ENCODE results near the gene MYPN. TPM values are rescaled to one million over a fixed set of nuclear protein-coding genes. Genes with fewer than 3 reads are reported as not detected.

Gene MYPN
- total and polyA plus RNA-seq, 2 donors (not counting 1 experiment from before 2014, with no cell fraction given): not detected

- H2AFZ ChIP-seq (ENCODE audit: insufficient read depth, low read depth, low read length, poor library complexity, severe bottlenecking): peak overlapping the region; percentile 81
- ATAC-seq (ENCODE audit: low read depth): no peak
Observed at GRCh38 chr10:68073631-68074030, 35.7 kb upstream of the MYPN start.

More at GRCh38 chr10:68073631-68074030, 35.7 kb upstream of the MYPN start:
- Histone ChIP-seq H3K27ac (ENCODE audit: low read length in 2 of 2) (peak overlapping the region; percentile 99 to 100), H3K4me1 (ENCODE audit: control insufficient read depth in 2 of 2, insufficient read depth in 2 of 2, low read length in 2 of 2) (peaks cover 13 to 36% of the 10 kb centered on the region in 2 donors), H3K4me2 (replicated peaks; ENCODE audit: low read depth, low read length, poor library complexity, severe bottlenecking) (peak overlapping the region; percentile 86), H3K79me2 (ENCODE audit: control insufficient read depth, insufficient read depth, low read length) (peaks cover 38% of the 10 kb centered on the region), H4K20me1 (ENCODE audit: control insufficient read depth, insufficient read depth, low read length, poor library complexity, severe bottlenecking) (peaks cover 4% of the 10 kb centered on the region), H3K27me3 (replicated peaks in 1 of 4; ENCODE audit: control extremely low read depth in 1 of 4, control insufficient read depth in 3 of 4, insufficient read depth in 4 of 4, low read length in 3 of 4) (no peaks in the 10 kb centered on the region), H3K36me3 (replicated peaks in 1 of 2; ENCODE audit: control extremely low read depth in 1 of 2, control insufficient read depth in 1 of 2, extremely low read depth in 1 of 2, insufficient read depth in 2 of 2, low read length in 1 of 2) (peaks cover 3 to 19% of the 10 kb centered on the region in 2 experiments), H3K4me3 (ENCODE audit: control extremely low read depth in 1 of 5, extremely low read depth in 1 of 5, insufficient read depth in 1 of 5, low read depth in 2 of 5, low read length in 4 of 5) (peak overlapping the region; percentile 83 to 95 (median 90)), H3K9me3 (ENCODE audit: control extremely low read depth in 1 of 3, control insufficient read depth in 2 of 3, insufficient read depth in 1 of 3, low read length in 2 of 3) (no peaks in the 10 kb centered on the region), H3K9ac (ENCODE audit: low read length) (peak overlapping the region; percentile 98)
- H3K27me3 Mint-ChIP-seq: no peaks in the 10 kb centered on the region
- H3K27ac Mint-ChIP-seq: peak overlapping the region; percentile 98
- peak overlapping the region; percentile 95 for H3K4me3 Mint-ChIP-seq
- TF ChIP-seq CTCF (IDR thresholded peaks at IDR 0.05) (no peak), EZH2 (IDR thresholded peaks at IDR 0.05; ENCODE audit: borderline replicate concordance, insufficient read depth, low read depth, low read length, poor library complexity, severe bottlenecking) (no peak)
- ChIA-PET CTCF (no interaction called here), POLR2A (no interaction called here)
- WGBS (ENCODE audit: insufficient coverage): no CpG with 5 or more reads among the region's 3 CpGs
- peaks cover 43% of the 10 kb centered on the region for H3K4me1 Mint-ChIP-seq
- DNase-seq: no peak
- no peaks in the 10 kb centered on the region for H3K9me3 Mint-ChIP-seq (ENCODE audit: insufficient read depth)
- intact Hi-C loops (cut with micrococcal nuclease): loop anchor here (1.0 to 10.0 kb wide), 4 partner anchors 49 to 827 kb away; partner anchors contain the start of genes DDX50 and SLC25A16

Measured in B cell (primary cell).